ENCODE data around the gene HSD17B12. TPM values are rescaled to one million over a fixed set of nuclear protein-coding genes. Genes with fewer than 3 reads are reported as not detected.
"Not testable (repeated sequence)": the region's sequence is repeated elsewhere in the genome, so short reads cannot be mapped to it uniquely, and the experiment has no call there.

HSD17B12 gene
- total RNA-seq, 1 donor from 2014 or later, result 84.9 TPM

DNA sequence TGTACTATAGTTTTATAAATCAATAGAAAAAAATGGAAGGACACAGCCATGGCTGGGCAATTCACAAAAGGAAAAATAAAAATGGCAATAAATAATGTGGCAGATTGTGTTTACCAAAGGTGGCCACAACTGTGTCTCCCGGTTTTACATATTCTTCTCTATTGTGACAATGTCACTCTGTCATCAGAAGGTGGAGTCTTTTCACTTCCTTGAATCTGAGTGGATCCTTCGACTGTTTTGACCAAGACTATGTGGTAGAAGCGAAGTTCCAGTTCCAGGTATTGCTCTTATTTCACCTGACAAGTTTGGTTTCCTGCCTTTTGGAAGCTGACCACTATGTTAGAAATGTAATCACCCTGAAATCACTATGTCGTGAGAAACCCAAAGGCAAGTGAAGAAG lies 31.0 kb upstream of the HSD17B12 start:
- H3K27ac Mint-ChIP-seq, result no peak overlapping the region
- H3K4me3 Mint-ChIP-seq (ENCODE audit: low read depth), result no peak overlapping the region

DNA sequence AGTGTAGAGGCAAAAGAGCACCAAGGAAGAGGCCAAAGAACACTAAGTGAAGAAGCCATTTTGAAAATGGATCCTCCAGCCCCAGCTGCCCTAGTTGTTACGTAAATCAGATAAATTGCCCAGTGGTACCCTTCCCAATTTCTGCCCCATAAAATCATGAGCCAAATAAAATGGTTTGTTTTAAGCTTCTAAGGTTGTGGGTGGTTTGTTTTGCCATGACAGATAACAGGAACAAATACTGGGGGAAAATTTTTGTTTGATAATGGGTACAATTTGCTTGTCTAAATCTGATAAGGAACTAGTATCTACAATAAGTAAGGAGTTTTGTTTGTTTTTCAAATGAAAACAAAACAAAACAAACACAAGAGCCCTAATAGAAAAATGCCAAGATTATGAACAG lies 30.6 kb upstream of the HSD17B12 start:
- peaks cover 16% of the 10 kb centered on the region for H3K9me3 Mint-ChIP-seq (ENCODE audit: low read depth)
- no peak overlapping the region for H3K4me3 Mint-ChIP-seq (ENCODE audit: low read depth)
- peaks cover 7% of the 10 kb centered on the region for H3K4me1 Mint-ChIP-seq (ENCODE audit: low read depth)
- DNase-seq (ENCODE audit: low spot score, unreplicated experiment), result no peak
- H3K27ac Mint-ChIP-seq, result no peak overlapping the region
- H3K27me3 Mint-ChIP-seq, result peaks cover 4% of the 10 kb centered on the region
- TF ChIP-seq, protein P1, sequence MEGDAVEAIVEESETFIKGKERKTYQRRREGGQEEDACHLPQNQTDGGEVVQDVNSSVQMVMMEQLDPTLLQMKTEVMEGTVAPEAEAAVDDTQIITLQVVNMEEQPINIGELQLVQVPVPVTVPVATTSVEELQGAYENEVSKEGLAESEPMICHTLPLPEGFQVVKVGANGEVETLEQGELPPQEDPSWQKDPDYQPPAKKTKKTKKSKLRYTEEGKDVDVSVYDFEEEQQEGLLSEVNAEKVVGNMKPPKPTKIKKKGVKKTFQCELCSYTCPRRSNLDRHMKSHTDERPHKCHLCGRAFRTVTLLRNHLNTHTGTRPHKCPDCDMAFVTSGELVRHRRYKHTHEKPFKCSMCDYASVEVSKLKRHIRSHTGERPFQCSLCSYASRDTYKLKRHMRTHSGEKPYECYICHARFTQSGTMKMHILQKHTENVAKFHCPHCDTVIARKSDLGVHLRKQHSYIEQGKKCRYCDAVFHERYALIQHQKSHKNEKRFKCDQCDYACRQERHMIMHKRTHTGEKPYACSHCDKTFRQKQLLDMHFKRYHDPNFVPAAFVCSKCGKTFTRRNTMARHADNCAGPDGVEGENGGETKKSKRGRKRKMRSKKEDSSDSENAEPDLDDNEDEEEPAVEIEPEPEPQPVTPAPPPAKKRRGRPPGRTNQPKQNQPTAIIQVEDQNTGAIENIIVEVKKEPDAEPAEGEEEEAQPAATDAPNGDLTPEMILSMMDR (IDR thresholded peaks at IDR 0.05; ENCODE audit: unreplicated experiment), result no peak
- peaks cover 19% of the 10 kb centered on the region for H3K36me3 Mint-ChIP-seq (ENCODE audit: insufficient read depth)

More for the DNA sequence above, 31.0 kb upstream of the HSD17B12 start:
- peaks cover 19% of the 10 kb centered on the region for H3K36me3 Mint-ChIP-seq (ENCODE audit: insufficient read depth)
- H3K9me3 Mint-ChIP-seq (ENCODE audit: low read depth), result peaks cover 16% of the 10 kb centered on the region
- no peak for DNase-seq (ENCODE audit: low spot score, unreplicated experiment)
- peaks cover 4% of the 10 kb centered on the region for H3K27me3 Mint-ChIP-seq
- TF ChIP-seq, protein P1 (IDR thresholded peaks at IDR 0.05; ENCODE audit: unreplicated experiment), result no peak
- peaks cover 9% of the 10 kb centered on the region for H3K4me1 Mint-ChIP-seq (ENCODE audit: low read depth)

DNA sequence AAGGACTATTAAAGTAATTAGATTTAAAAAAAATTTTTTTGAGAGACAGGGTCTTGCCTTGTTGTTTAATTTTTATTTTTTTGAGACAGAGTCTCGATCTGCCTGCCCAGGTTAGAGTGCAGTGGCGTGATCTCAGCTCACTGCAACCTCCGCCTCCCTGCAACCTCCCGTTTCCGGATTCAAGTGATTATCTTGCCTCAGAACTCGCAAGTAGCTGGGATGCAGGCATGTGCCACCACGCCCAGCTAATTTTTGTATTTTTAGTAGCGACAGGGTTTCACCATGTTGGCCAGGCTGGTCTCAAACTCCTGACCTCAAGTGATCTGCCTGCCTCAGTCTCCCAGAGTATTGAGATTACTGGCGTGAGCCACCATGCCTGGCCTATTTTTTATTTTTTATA lies 17.5 kb upstream of the HSD17B12 start:
- not testable (repeated sequence) for H3K9me3 Mint-ChIP-seq (ENCODE audit: low read depth); DNase-seq (ENCODE audit: low spot score, unreplicated experiment); H3K4me1 Mint-ChIP-seq (ENCODE audit: low read depth); H3K27me3 Mint-ChIP-seq; H3K4me3 Mint-ChIP-seq (ENCODE audit: low read depth); H3K27ac Mint-ChIP-seq; H3K36me3 Mint-ChIP-seq (ENCODE audit: insufficient read depth)

DNA sequence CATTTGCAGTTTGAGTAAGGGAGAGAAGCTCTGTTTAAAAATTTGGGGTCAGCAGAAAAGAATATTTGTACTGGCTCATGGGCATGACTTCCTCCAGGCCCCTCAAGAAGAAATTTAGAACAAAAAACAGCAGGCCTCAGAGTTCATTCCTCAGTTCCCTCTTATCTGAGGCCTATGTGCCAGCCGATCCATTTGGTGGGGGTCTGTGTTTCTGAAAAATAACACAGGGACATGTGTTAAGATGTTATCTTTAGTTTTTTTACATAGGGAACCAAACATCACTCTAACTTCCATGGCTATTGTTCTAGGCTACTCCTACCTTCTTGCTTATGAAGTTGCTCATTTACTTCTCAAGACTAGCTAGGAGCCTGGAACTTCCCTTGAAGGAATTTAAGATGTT lies 16.2 kb upstream of the HSD17B12 start:
- TF ChIP-seq, protein P1 (IDR thresholded peaks at IDR 0.05; ENCODE audit: unreplicated experiment), result no peak
- H3K9me3 Mint-ChIP-seq (ENCODE audit: low read depth), result peaks cover 5% of the 10 kb centered on the region
- no peaks in the 10 kb centered on the region for H3K36me3 Mint-ChIP-seq (ENCODE audit: insufficient read depth)
- no peak overlapping the region for H3K27ac Mint-ChIP-seq
- no peak overlapping the region for H3K4me3 Mint-ChIP-seq (ENCODE audit: low read depth)
- H3K27me3 Mint-ChIP-seq, result peaks cover 5% of the 10 kb centered on the region
- no peak for DNase-seq (ENCODE audit: low spot score, unreplicated experiment)
- H3K4me1 Mint-ChIP-seq (ENCODE audit: low read depth), result no peaks in the 10 kb centered on the region

DNA sequence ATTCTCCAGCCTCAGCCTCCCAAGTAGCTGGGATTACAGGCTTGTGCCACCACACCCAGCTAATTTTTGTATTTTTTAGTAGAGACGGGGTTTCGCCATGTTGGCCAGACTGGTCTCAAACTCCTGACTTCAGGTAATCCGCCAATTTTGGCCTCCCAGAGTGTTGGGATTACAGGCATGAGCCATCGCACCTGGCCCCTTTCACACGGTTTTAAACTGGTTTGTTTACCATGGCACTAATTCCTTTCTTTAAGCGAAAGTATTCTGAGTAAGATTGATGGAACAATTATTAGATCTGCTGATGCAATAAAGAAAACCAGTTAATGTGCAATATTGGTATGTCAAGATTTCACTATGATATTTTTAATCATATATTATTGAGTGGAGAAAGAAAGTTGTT lies 9.3 kb upstream of the HSD17B12 start:
- H3K27ac Mint-ChIP-seq; DNase-seq (ENCODE audit: low spot score, unreplicated experiment); H3K4me1 Mint-ChIP-seq (ENCODE audit: low read depth); H3K4me3 Mint-ChIP-seq (ENCODE audit: low read depth); H3K36me3 Mint-ChIP-seq (ENCODE audit: insufficient read depth); H3K9me3 Mint-ChIP-seq (ENCODE audit: low read depth): not testable (repeated sequence)
- H3K27me3 Mint-ChIP-seq, result peaks cover 15% of the 10 kb centered on the region

DNA sequence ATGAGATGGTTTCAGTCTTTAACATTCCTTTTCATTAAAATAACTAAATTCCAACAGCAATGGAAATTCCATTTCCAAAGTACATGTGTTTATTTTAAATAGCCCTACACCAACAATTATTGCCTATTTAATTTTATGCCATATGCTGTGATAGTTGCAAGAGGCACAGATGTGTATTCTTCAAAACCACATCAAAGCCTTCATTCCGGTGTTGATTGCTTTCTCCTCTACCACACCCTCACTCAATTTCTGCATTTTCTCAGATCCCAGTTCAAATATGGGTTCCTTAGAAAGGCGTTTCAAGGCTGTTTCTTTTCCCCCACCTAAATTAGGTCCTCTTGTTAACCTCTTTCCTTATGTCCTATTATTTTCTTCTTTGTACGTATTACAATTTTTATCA lies 6.0 kb upstream of the HSD17B12 start:
- TF ChIP-seq, protein P1 (IDR thresholded peaks at IDR 0.05; ENCODE audit: unreplicated experiment), result no peak
- H3K36me3 Mint-ChIP-seq (ENCODE audit: insufficient read depth), result no peaks in the 10 kb centered on the region
- no peaks in the 10 kb centered on the region for H3K9me3 Mint-ChIP-seq (ENCODE audit: low read depth)
- DNase-seq (ENCODE audit: low spot score, unreplicated experiment), result no peak
- H3K27me3 Mint-ChIP-seq, result peaks cover 14% of the 10 kb centered on the region
- no peaks in the 10 kb centered on the region for H3K4me1 Mint-ChIP-seq (ENCODE audit: low read depth)
- no peak overlapping the region for H3K27ac Mint-ChIP-seq
- no peak overlapping the region for H3K4me3 Mint-ChIP-seq (ENCODE audit: low read depth)

Measured in progenitor cell of endocrine pancreas (in vitro differentiated cells).